ENCODE data around the gene CPTP.

CPTP gene

GRCh38 chr1:1292442-1292779 lies 32.2 kb upstream of the CPTP start:
- no peak for DNase-seq (ENCODE audit: low spot score)

GRCh38 chr1:1292851-1293250 lies 31.8 kb upstream of the CPTP start:
- DNase-seq (ENCODE audit: low spot score), result no peak

DNA sequence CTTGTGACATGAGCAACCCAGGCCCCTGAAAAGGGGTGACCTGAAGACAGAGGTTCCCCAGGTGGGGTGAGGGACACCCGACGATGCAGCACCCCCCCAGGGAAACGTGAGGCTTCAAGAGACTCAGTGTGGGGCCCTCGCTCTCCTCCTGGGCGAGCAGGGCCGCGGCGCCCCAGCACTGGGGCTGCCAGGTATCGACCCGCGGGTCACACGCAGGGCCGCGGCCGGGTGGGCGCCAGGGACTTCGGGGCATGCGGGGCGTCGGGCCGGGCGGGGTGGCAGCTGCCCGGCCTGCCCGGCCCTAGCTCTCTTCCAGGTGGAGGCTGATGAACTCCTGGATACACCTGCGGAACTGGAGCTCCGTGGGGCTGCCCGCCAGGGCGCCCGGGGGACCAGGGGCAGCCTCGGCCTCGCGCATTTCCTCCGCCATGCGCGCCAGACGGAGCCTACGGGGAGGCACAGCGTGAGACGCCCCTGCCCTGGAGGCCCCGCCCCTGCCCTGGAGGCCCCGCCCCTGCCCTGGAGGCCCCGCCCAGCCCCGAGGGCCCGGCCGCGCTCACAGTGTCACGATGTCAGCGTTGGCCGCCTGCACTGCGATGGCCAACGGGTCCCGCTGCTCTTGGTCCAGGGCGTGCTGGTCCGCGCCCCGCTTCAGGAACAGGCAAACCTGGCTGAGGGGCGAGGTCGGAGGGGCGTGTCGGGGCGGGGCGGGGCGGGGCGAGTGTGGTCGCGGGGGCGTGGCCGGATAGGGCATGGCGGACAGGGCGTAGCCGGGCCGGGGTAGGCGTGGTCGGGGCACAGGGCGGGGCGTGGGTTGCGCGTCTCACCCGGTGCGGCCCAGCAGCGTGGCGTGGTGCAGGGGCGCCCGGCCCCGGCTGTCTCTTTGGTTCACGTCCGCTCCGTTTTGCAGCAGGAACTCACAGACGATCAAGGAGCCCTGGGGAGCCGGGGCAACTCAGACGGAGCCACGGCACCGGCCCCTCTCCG lies 31.0 kb upstream of the CPTP start:
- no peak for DNase-seq (ENCODE audit: low spot score)

- no peak for DNase-seq (ENCODE audit: low spot score)
Measured at GRCh38 chr1:1294250-1294890, 30.2 kb upstream of the CPTP start.

- no peak for DNase-seq (ENCODE audit: low spot score)
Measured at GRCh38 chr1:1295154-1295923, 29.3 kb upstream of the CPTP start.

DNA sequence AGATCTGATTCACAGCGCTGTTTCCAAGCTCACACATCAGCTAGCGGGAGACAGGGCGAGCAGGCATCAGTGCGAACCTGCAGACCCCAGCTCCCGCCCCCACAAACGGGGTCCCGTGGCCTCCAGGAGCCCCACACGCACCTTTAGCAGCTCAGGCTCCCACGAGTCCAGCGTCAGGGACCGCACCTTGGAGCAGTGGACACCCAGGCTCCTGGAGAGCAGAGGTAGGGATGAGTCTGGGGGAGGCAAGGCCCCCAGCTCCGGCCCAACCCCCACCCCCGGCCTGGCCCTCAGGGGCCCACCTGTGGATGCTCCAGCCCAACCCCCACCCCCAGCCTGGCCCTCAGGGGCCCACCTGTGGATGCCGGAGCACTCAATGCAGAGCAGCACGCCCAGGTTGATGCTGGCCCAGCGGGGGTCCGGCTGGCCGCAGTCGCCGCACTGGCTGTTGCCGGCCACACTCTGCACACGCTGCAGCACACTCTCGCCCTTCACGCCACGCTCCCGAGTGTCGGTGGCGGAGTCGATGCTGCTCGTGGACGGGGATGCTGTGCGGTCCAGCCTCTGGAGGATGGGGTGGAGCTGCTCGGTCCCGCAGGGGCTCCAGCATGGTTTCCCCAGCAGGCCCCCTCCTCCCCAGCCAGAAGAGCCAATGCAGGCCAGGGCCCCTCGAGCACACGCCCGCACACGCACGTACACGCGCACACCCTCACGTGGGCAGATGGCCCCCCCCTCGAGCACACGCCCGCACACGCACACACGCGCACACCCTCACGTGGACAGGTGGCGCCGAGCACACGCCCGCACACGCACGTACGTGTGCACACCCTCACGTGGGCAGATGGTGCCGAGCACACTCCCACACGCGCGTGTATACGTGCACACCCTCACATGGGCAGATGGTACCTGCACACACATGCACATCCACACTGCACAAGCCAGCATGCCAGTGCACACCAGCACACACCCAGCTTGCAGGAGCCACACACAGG lies 28.2 kb upstream of the CPTP start:
- DNase-seq (ENCODE audit: low spot score), result no peak

DNA sequence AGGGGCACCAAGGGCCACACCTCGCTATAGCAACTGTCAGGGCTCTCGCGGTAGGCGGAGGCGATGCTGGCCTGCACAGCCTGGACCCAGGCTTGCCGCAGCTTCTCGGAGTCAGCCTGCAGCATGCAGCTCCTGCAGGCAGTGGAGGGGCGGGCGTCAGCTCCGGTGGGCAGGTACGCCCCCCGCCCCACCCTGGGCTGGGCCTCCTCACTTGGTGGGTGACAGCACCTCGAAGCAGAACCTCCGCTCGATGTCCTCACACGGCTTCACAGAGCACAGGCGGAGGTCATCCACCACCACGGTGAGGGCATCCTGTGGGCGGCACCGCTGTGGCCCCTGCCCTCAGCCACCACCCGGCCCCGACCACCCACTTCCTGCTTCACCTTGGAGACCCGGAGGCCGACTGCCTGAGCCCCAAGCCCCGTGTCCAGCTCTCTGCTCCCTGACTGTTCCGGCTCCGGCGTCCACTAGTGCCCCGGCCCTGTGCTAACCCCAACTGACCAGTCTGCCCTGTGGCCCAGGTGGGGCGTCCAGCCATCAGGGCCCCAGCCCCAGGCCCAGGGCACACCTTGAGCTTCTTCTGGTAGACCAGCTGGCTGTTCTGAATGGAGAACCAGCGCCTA lies 26.7 kb upstream of the CPTP start:
- no peak for DNase-seq (ENCODE audit: low spot score)

DNA sequence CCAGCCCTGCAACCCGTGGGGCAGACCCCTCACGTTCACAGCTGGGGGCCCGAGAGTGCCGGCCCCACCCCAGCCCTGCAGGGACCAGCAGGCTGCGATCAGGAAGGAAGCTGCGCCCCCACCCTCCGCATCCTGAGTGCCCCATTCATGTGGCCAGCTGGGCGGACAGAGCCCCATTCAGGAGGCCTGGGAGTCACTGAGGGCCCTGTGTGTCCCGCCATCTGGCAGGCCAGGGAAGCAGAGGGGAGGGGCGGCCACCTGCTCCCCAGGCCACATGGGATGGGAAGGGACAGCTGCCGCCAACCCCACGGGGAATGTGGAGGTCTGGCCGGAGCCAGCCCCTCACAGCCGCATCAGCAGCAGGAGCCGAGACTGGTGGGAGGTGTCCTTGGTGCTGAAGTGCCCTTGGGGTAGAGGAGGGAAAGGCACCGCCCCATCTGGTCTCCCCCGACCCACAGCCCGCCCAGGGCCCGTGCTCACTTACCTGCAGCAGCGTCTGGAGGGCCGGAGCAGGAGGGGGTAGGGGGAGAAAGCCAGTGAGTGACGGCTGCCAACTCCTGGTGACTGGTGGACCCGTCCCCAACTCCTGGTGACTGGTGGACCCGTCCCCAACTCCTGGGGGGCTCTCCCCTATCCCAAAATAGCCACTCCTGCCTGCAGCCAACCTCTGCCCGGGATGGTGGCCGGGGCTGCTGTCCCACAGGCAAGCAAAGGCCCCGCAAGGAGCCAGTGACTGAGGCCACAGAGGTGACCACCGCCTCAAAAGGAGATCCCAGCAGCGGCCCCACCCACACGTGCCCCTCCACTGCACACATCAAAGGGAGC lies 25.5 kb upstream of the CPTP start:
- DNase-seq (ENCODE audit: low spot score), result no peak

DNA sequence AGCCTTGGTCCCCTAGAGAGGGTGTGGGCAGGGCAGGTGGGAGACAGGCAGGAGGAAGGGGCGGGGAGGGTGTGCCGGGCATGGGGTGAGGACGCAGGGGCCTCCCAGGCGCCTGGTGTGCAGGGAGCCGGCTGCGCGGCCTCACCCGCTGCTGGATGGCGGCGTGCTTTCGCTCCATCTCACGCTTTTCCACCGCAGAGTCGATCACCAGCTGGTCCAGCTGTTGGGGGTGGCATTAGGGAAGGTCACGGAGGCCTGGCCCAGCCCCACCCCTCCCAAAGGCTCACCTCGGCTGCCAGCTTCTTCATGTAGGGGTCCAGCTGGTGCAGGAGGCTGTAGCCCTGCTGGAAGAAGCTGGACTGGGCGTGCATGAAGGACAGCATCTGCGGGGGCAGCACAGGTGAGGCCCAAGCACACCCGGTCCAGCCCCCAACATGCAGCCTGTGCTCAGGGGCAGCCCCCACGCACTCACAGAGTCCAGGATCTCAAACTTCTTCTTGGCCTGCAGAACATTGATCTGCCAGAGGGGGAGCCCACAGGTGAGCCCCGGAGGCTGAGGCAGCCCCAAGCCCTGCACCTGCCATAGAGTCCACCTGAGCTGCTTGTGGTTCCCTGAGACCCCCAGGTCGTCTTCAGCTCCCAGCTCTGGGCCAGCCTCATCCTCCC lies 24.8 kb upstream of the CPTP start:
- no peak for DNase-seq (ENCODE audit: low spot score)

DNA sequence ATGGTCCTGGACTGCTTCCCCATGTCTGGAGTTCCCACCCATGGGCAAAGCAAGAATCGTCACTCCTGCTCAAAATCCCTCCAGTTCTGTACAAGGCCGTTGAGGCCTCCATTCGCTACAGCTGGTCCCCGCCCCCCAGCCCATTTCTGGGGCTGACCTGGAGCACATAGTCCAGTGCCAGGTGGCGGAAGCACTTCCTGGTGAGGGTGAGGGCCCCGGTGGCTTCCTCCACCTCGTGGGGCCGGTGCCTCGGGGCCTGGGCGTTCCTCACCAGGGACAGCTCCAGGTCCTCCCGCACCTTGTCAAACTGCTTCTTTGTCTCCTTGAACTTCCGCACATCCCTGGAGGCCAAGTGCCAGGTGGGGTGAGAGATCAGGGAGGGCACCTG lies 24.3 kb upstream of the CPTP start:
- DNase-seq (ENCODE audit: low spot score), result no peak

DNA sequence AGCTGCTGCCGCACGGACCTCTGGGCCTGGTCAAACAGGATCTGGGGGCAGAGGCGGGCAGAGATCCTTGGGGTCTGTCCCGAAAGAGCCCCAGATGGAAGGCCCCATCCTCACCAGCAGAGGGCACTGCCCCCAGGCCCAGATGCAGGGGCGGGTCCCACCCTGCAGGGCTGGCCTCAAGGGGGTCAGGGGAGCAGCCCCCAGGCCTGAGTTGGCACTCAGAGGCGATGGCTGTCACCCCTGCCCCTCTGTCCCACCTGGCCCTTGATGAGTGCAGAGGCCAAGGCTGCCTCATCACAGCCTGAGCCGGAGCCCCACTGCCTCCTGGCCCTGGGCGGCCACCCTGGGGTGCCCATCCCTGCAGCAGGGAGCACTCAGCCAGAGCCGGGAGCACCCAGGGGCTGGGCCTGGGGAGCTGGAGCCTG lies 22.6 kb upstream of the CPTP start:
- no peak for DNase-seq (ENCODE audit: low spot score)

DNA sequence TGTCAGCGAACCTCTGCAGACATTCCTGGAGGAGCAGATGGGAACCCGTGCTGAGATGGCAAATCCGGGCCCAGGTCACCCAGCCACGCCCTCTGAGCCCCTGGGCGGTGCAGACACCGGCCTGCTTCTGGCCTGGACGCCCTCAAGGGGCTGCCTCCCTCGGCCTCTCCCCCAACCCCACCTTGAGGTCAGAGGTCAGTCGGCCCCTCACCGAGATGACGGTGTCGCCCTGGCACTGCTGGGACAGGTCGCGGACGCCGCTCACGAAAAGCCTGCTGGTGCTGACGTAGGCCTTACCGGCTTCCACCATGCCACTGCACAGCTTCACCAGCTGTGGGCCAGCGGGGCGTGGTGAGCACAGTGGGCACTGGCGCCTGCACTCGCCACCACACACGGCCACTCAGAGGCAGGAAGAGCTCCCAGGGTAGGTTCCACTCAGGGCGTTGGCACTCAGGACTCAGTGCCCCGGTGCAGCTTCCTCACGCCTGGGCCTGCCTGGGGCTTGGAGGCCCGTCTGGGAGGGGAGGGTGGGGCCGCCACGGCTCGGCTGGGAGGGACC lies 21.6 kb upstream of the CPTP start:
- DNase-seq (ENCODE audit: low spot score), result no peak

GRCh38 chr1:1303736-1304135 lies 20.9 kb upstream of the CPTP start:
- DNase-seq (ENCODE audit: low spot score), result no peak

DNA sequence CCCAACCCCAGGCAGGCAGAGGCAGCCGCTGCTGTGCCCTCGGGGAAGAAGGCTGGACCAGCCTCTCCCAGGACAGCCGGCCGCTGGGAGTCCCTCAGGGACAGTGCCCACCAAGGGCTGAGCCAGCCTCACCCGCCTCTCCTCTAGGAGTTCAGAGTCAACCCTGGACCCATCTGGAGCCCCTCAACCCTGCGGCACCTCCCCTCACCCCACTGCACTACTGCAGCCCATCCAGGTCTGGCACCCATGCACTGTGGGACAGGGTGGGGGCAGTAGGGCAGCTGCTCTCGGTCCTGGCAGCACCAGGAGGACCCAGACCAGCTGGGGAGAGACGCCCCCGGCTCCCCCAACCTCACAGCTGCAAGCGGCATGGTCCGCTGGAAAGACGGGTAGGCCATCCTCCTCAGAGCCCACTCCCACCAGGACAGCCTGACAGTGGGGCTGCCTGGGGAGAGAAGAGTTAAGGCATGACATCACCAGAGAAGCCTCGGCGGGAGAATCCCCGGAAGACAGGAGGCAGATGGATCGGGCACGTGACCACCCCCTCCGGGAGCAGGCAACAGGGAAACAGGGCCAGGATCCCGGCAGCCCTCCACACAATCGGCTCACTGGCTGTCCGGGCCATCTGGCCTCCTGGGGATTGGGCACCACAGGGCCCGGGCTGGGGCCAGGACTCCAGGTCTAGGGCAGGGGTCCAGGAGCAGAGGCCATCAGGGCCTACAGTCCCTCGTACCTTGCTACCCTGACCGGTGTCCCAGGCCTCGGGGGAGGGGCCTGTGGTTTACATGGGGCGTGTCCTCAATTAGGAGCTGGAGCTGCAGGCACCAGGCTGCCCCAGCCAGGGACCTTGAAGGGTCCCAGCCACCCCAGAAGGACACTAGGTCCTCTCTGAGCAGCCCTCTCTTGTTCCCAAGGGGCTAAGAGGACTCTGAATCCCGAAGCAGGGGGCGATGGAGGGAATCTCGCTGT lies 20.0 kb upstream of the CPTP start:
- DNase-seq (ENCODE audit: low spot score), result peak; percentile 93

- peak; percentile 87 for DNase-seq (ENCODE audit: low spot score)
Measured at GRCh38 chr1:1305300-1306069, 19.1 kb upstream of the CPTP start.

DNA sequence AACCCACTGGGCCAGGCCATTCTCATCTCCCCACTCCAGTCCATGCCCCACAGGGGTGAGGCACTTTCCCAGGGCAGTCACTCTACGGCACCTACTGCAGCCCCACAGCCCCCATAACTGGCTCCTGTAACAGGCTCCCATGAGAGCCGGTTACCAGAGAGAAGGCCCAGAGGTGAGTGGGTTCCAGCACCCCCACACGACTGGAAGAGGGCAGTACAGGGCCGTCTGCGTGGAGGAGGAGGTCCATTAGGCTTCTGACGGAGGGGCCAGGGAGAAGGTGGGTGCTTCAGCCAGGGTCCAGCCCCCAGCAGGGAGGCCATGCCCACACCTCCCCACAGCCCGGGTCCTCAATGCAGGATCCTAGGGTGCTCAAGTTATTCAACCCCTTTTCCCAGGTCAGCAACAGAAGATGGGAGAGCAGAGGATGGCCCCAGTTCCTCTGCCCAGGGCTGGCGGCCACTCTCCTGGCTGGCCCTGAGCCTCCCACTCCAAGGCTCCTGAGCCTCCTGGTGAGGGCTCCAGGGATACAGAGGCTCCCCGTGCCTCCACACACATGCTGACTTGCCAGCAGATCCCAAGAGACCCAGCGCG lies 18.4 kb upstream of the CPTP start:
- DNase-seq (ENCODE audit: low spot score), result no peak

Data from hepatic stellate cell (primary cell).